ENCODE data around the gene TRPC3.

DNA sequence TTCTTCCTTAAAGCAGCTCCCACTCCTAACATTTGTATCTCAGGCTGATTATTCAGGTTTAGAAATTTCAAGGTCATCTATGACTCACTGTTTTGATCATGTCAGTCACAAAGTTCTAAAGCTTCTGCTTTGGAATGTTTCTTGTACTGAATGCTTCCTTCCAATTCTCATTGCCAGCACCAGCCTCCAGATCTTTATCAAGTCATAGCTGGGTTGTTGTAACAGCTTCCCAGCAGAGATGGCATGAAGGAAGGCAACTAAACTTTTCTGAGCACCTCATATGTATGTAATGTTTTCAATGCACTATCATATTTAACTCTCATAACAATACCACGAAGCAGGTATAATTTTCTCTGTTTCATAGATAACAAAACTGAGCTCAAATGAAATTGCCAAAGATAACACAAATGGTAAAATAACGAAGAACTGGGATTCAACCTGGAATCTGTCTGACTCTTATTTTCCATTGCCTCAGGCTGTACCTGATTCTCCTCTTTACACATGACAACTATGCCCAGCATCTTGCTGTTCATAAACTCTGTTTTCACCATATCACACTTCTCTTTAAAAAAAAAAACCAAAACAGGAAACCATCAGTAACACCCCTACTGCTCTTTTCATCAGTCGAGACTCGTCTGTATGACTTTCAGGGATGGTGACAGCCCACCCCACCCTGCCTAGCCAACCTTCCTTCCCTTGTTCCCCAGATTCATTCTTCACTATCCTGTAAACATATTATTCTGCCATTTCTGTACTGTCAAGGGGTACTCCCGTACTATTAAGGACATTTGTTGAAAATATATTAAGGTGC lies 13.4 kb downstream of the TRPC3 start:
- TF ChIP-seq POLR2A (IDR thresholded peaks at IDR 0.05; ENCODE audit: low read depth, low read length) (no peak), POLR2AphosphoS5 (IDR thresholded peaks at IDR 0.05; ENCODE audit: low read depth, low read length) (no peak)
